Neuronal stem cell (in vitro differentiated cells): ENCODE measurements around the gene SDE2.

Experiments used
- DNase-seq: peaks from one replicate; pipeline ENCODE4 v3.0.0-alpha.2; 2013; ENCODE audit warnings: low spot score
- H2AFZ ChIP-seq: one replicate; pipeline ENCODE4 v1.6.1; 2013; ENCODE audit warnings: mild to moderate bottlenecking, low read length, inconsistent platforms
- H2AK5ac ChIP-seq: 2 replicates; pipeline ENCODE4 v1.6.1; 2013; ENCODE audit warnings: low read depth, mild to moderate bottlenecking, inconsistent platforms, low read length, moderate library complexity, mixed read lengths
- H2BK120ac ChIP-seq: 2 replicates; pipeline ENCODE4 v1.6.1; 2013; ENCODE audit warnings: low read depth, mild to moderate bottlenecking, inconsistent platforms, low read length, moderate library complexity, mixed read lengths
- H2BK12ac ChIP-seq: one replicate; pipeline ENCODE4 v1.6.1; 2013; ENCODE audit warnings: low read length, inconsistent platforms
- H2BK15ac ChIP-seq: 2 replicates; pipeline ENCODE4 v1.6.1; 2013; ENCODE audit warnings: mild to moderate bottlenecking, low read length, inconsistent platforms, mixed read lengths
- H2BK5ac ChIP-seq: one replicate; pipeline ENCODE4 v1.6.1; 2013; ENCODE audit warnings: inconsistent platforms, mild to moderate bottlenecking, low read length, moderate library complexity
- H3K14ac ChIP-seq: one replicate; pipeline ENCODE4 v1.6.1; 2013; ENCODE audit warnings: low read length, inconsistent platforms
- H3K18ac ChIP-seq: 2 replicates; pipeline ENCODE4 v1.6.1; 2013; ENCODE audit warnings: low read length, inconsistent platforms
- H3K23ac ChIP-seq: 2 replicates; pipeline ENCODE4 v1.6.1; 2013; ENCODE audit warnings: low read depth, mild to moderate bottlenecking, mixed read lengths, low read length, inconsistent platforms; ENCODE audit not compliant: poor library complexity
- H3K27ac ChIP-seq: replicated peaks from 3 replicates; pipeline ENCODE4 v1.5.1; 2013; ENCODE audit warnings: low read length, inconsistent platforms
- H3K27me3 ChIP-seq, 3 experiments: 2 replicates each; pipeline ENCODE4 v1.6.1; 2013; ENCODE audit warnings: low read length in 3 of 3, mild to moderate bottlenecking in 2 of 3, inconsistent platforms in 1 of 3, low read depth in 1 of 3, mixed read lengths in 1 of 3, moderate library complexity in 1 of 3; ENCODE audit not compliant: control insufficient read depth in 3 of 3, insufficient read depth in 3 of 3
- H3K36me3 ChIP-seq, 2 donors: replicated peaks in 1 of 2; 2 replicates each; pipeline ENCODE4 v1.6.1; 2013; ENCODE audit warnings: low read length in 2 of 2; ENCODE audit not compliant: control insufficient read depth in 2 of 2, insufficient read depth in 2 of 2
- H3K4ac ChIP-seq: 2 replicates; pipeline ENCODE4 v1.6.1; 2013; ENCODE audit warnings: inconsistent platforms, mild to moderate bottlenecking, low read length, moderate library complexity
- H3K4me1 ChIP-seq, 2 donors: 1 replicate in 1 of 2; 2 replicates in 1 of 2; pipeline ENCODE4 v1.6.1; 2013; ENCODE audit warnings: low read length in 2 of 2, low read depth in 1 of 2; ENCODE audit not compliant: control insufficient read depth in 2 of 2, insufficient read depth in 1 of 2
- H3K4me2 ChIP-seq: one replicate; pipeline ENCODE4 v1.6.1; 2013; ENCODE audit warnings: mild to moderate bottlenecking, low read length, inconsistent platforms; ENCODE audit not compliant: insufficient read depth, poor library complexity, severe bottlenecking
- H3K4me3 ChIP-seq, 2 donors: 2 replicates each; pipeline ENCODE4 v1.5.1; 2013; ENCODE audit warnings: low read length in 2 of 2, mild to moderate bottlenecking in 2 of 2, inconsistent platforms in 1 of 2, moderate library complexity in 1 of 2
- H3K79me1 ChIP-seq: one replicate; pipeline ENCODE4 v1.6.1; 2013; ENCODE audit warnings: low read depth, mild to moderate bottlenecking, inconsistent platforms, low read length, moderate library complexity
- H3K9ac ChIP-seq: one replicate; pipeline ENCODE4 v1.6.1; 2013; ENCODE audit warnings: mild to moderate bottlenecking, low read depth, low read length, inconsistent platforms; ENCODE audit not compliant: poor library complexity
- H3K9me3 ChIP-seq, 2 donors: replicated peaks in 1 of 2; 2 replicates each; pipeline versions ENCODE3 to v1.6.1; 2013; ENCODE audit warnings: low read length in 2 of 2, mild to moderate bottlenecking in 2 of 2, inconsistent platforms in 1 of 2, low read depth in 1 of 2, mixed read lengths in 1 of 2, moderate library complexity in 1 of 2; ENCODE audit not compliant: control insufficient read depth in 2 of 2, insufficient read depth in 1 of 2
- H4K8ac ChIP-seq: one replicate; pipeline ENCODE4 v1.6.1; 2013; ENCODE audit warnings: low read depth, mild to moderate bottlenecking, inconsistent platforms, low read length, moderate library complexity
- H4K91ac ChIP-seq: one replicate; pipeline ENCODE4 v1.6.1; 2013; ENCODE audit warnings: low read length, low read depth, mild to moderate bottlenecking, inconsistent platforms; ENCODE audit not compliant: poor library complexity
- WGBS, 2 donors: extraction: QIAGEN DNeasy Blood & Tissue Kit; methylation state at CpG; one replicate each; pipeline ENCODE4 v1.1.7; 2013; ENCODE audit warnings: missing lambda C conversion rate in 2 of 2, mixed read lengths in 1 of 2; ENCODE audit not compliant: insufficient read length in 2 of 2, insufficient replicate concordance in 1 of 2; ENCODE audit errors: extremely low coverage in 2 of 2; 5-methylcytosine and 5-hydroxymethylcytosine counted together

Gene SDE2

GRCh38 chr1:226044514-226045101, 45.5 kb upstream of the SDE2 start:
- WGBS, 2 donors = no CpG with 5 or more reads among the region's 4 CpGs
- Histone ChIP-seq H2AFZ (no peak overlapping the region), H3K9me3 (no peaks in the 10 kb centered on the region), H2AK5ac (no peak overlapping the region), H2BK12ac (no peak overlapping the region), H3K27ac (no peak overlapping the region), H3K4ac (no peak overlapping the region), H3K18ac (no peak overlapping the region), H2BK15ac (no peak overlapping the region), H3K14ac (no peak overlapping the region), H4K8ac (no peak overlapping the region), H3K79me1 (no peaks in the 10 kb centered on the region), H3K27me3 (no peaks in the 10 kb centered on the region), H3K4me1 (peaks cover 0 to 3% of the 10 kb centered on the region in 2 donors), H4K91ac (no peak overlapping the region), H2BK5ac (no peak overlapping the region), H3K36me3 (no peaks in the 10 kb centered on the region), H3K23ac (no peak overlapping the region), H3K4me2 (no peak overlapping the region), H3K4me3 (no peak overlapping the region), H3K9ac (no peak overlapping the region), H2BK120ac (no peak overlapping the region)
- no peak for DNase-seq

- Histone ChIP-seq H2BK5ac (no peak overlapping the region), H3K14ac (no peak overlapping the region), H3K36me3 (no peaks in the 10 kb centered on the region), H3K27ac (no peak overlapping the region), H4K8ac (no peak overlapping the region), H2AFZ (no peak overlapping the region), H3K18ac (no peak overlapping the region), H3K9ac (no peak overlapping the region), H3K4me3 (no peak overlapping the region), H3K4me1 (peaks cover 0 to 1% of the 10 kb centered on the region in 2 donors), H2BK12ac (no peak overlapping the region), H3K4ac (no peak overlapping the region), H3K4me2 (no peak overlapping the region), H2BK15ac (no peak overlapping the region), H3K9me3 (no peaks in the 10 kb centered on the region), H2BK120ac (no peak overlapping the region), H3K79me1 (no peaks in the 10 kb centered on the region), H2AK5ac (no peak overlapping the region), H3K27me3 (no peaks in the 10 kb centered on the region), H4K91ac (no peak overlapping the region), H3K23ac (no peak overlapping the region)
- DNase-seq = no peak
- no CpG with 5 or more reads among the region's 1 CpG for WGBS, 2 donors
Measured at GRCh38 chr1:226041419-226041818, 42.3 kb upstream of the SDE2 start.

- no peak overlapping the region for H3K14ac ChIP-seq
- H2BK12ac ChIP-seq = no peak overlapping the region
- no peak overlapping the region for H2AK5ac ChIP-seq
- H4K8ac ChIP-seq = no peak overlapping the region
- no peak overlapping the region for H3K4me3 ChIP-seq
- no peak overlapping the region for H4K91ac ChIP-seq
- H3K4me1 ChIP-seq = no peaks in the 10 kb centered on the region
- H3K27me3 ChIP-seq = no peaks in the 10 kb centered on the region
- no peak overlapping the region for H2AFZ ChIP-seq
- H3K9ac ChIP-seq = no peak overlapping the region
- no peak overlapping the region for H3K23ac ChIP-seq
- no peak overlapping the region for H3K4ac ChIP-seq
- no peaks in the 10 kb centered on the region for H3K36me3 ChIP-seq
- WGBS, 2 donors = no CpG with 5 or more reads among the region's 1 CpG
- H3K18ac ChIP-seq = no peak overlapping the region
- H3K79me1 ChIP-seq = no peaks in the 10 kb centered on the region
- DNase-seq = no peak
- H2BK15ac ChIP-seq = no peak overlapping the region
- no peak overlapping the region for H2BK120ac ChIP-seq
- no peak overlapping the region for H2BK5ac ChIP-seq
- H3K27ac ChIP-seq = no peak overlapping the region
- H3K9me3 ChIP-seq = no peaks in the 10 kb centered on the region
- H3K4me2 ChIP-seq = no peak overlapping the region
Measured at GRCh38 chr1:226038661-226039060, 39.5 kb upstream of the SDE2 start.

- H3K4me2 ChIP-seq = no peak overlapping the region
- H3K9me3 ChIP-seq = no peaks in the 10 kb centered on the region
- H4K8ac ChIP-seq = no peak overlapping the region
- H3K23ac ChIP-seq = no peak overlapping the region
- no peak for DNase-seq
- H2BK5ac ChIP-seq = no peak overlapping the region
- no peaks in the 10 kb centered on the region for H3K27me3 ChIP-seq
- no peaks in the 10 kb centered on the region for H3K4me1 ChIP-seq
- H3K79me1 ChIP-seq = no peaks in the 10 kb centered on the region
- H2BK15ac ChIP-seq = no peak overlapping the region
- no peak overlapping the region for H2BK120ac ChIP-seq
- H3K18ac ChIP-seq = no peak overlapping the region
- no peak overlapping the region for H4K91ac ChIP-seq
- H2BK12ac ChIP-seq = no peak overlapping the region
- H3K27ac ChIP-seq = no peak overlapping the region
- no peak overlapping the region for H2AK5ac ChIP-seq
- WGBS, 2 donors = no CpG with 5 or more reads among the region's 5 CpGs
- no peaks in the 10 kb centered on the region for H3K36me3 ChIP-seq
- no peak overlapping the region for H2AFZ ChIP-seq
- H3K14ac ChIP-seq = no peak overlapping the region
- no peak overlapping the region for H3K9ac ChIP-seq
- no peak overlapping the region for H3K4ac ChIP-seq
- no peak overlapping the region for H3K4me3 ChIP-seq
Measured at GRCh38 chr1:226035915-226036314, 36.8 kb upstream of the SDE2 start.
